MM.1S (cell line): ENCODE data around the gene DGKI.

ENCODE experiments used
- DNase-seq: peaks from one replicate; pipeline ENCODE4 v3.0.0-alpha.2; 2015
- H2AFZ ChIP-seq: fragments of 300-600 bp; sonication (generic); 2 replicates; pipeline ENCODE4 v1.6.0; 2016; ENCODE audit warnings: antibody characterized with exemption, low read length
- H3F3A ChIP-seq: fragments of 300-600 bp; sonication (generic); 2 replicates; pipeline ENCODE4 v1.6.1; 2016; ENCODE audit warnings: mild to moderate bottlenecking, antibody characterized with exemption, low read length, moderate library complexity, mixed read lengths; ENCODE audit not compliant: insufficient read depth
- H3K27ac ChIP-seq: fragments of 300-600 bp; sonication (generic); 2 replicates; pipeline ENCODE4 v1.5.1; 2016; ENCODE audit warnings: mild to moderate bottlenecking, low read length
- H3K27me3 ChIP-seq: fragments of 300-600 bp; sonication (generic); replicated peaks from 2 replicates; pipeline ENCODE4 v1.6.0; 2016; ENCODE audit warnings: low read length; ENCODE audit not compliant: insufficient read depth
- H3K36me3 ChIP-seq: fragments of 300-600 bp; sonication (generic); replicated peaks from 2 replicates; pipeline ENCODE4 v1.6.1; 2016; ENCODE audit warnings: mild to moderate bottlenecking, low read length, mixed read lengths; ENCODE audit not compliant: insufficient read depth
- H3K4me1 ChIP-seq: fragments of 300-600 bp; sonication (generic); 2 replicates; pipeline ENCODE4 v1.6.1; 2016; ENCODE audit warnings: low read length, mixed read lengths
- H3K4me2 ChIP-seq: fragments of 300-600 bp; sonication (generic); 2 replicates; pipeline ENCODE4 v1.6.0; 2016; ENCODE audit warnings: low read depth, low read length
- H3K4me3 ChIP-seq: fragments of 300-600 bp; sonication (generic); 2 replicates; pipeline ENCODE4 v1.5.1; 2016; ENCODE audit warnings: low read length, mixed read lengths
- H3K79me2 ChIP-seq: fragments of 300-600 bp; sonication (generic); 2 replicates; pipeline ENCODE4 v1.6.1; 2016; ENCODE audit warnings: mixed run types, low read length, mixed read lengths
- H3K9ac ChIP-seq: fragments of 300-600 bp; sonication (generic); 2 replicates; pipeline ENCODE4 v1.6.1; 2016; ENCODE audit warnings: low read length, mixed read lengths
- H3K9me2 ChIP-seq: fragments of 300-600 bp; sonication (generic); replicated peaks from 2 replicates; pipeline ENCODE4 v1.6.1; 2016; ENCODE audit warnings: mild to moderate bottlenecking, low read length, mixed read lengths; ENCODE audit not compliant: insufficient read depth
- H3K9me3 ChIP-seq: fragments of 300-600 bp; sonication (generic); replicated peaks from 2 replicates; pipeline ENCODE4 v1.6.1; 2016; ENCODE audit warnings: mild to moderate bottlenecking, low read length, mixed read lengths; ENCODE audit not compliant: insufficient read depth
- H4K20me1 ChIP-seq: fragments of 300-600 bp; sonication (generic); 2 replicates; pipeline ENCODE4 v1.6.1; 2016; ENCODE audit warnings: mild to moderate bottlenecking, low read length, moderate library complexity, mixed read lengths; ENCODE audit not compliant: insufficient read depth
- EZH2 ChIP-seq: fragments of 300-600 bp; sonication (generic); optimal IDR thresholded peaks from 2 replicates; pipeline ENCODE3; 2017; ENCODE audit warnings: low read depth, mild to moderate bottlenecking, antibody characterized with exemption, low read length, mixed read lengths
- EZH2phosphoT487 ChIP-seq: fragments of 300-600 bp; sonication (generic); IDR thresholded peaks from 2 replicates; pipeline ENCODE4 v1.6.1; 2018; ENCODE audit warnings: antibody characterized with exemption, low read length
- TF ChIP-seq, protein P1 (sequence below): fragments of 300-600 bp; sonication (generic); IDR thresholded peaks from 2 replicates; pipeline ENCODE4 v1.5.1; 2016; ENCODE audit warnings: antibody characterized with exemption, low read length, mixed read lengths

The DGKI gene

GRCh38 chr7:137869260-137869659 is 22.5 kb upstream of the DGKI start:
- H3K79me2 ChIP-seq: no peaks in the 10 kb centered on the region
- H2AFZ ChIP-seq: no peak overlapping the region
- H3K4me2 ChIP-seq: no peak overlapping the region
- no peaks in the 10 kb centered on the region for H4K20me1 ChIP-seq
- H3K27me3 ChIP-seq: no peaks in the 10 kb centered on the region
- no peak overlapping the region for H3K9ac ChIP-seq
- H3K4me1 ChIP-seq: no peaks in the 10 kb centered on the region
- no peaks in the 10 kb centered on the region for H3K9me3 ChIP-seq
- no peaks in the 10 kb centered on the region for H3K9me2 ChIP-seq
- no peaks in the 10 kb centered on the region for H3F3A ChIP-seq
- H3K4me3 ChIP-seq: no peak overlapping the region
- no peaks in the 10 kb centered on the region for H3K36me3 ChIP-seq
- DNase-seq: no peak
- TF ChIP-seq, protein P1, sequence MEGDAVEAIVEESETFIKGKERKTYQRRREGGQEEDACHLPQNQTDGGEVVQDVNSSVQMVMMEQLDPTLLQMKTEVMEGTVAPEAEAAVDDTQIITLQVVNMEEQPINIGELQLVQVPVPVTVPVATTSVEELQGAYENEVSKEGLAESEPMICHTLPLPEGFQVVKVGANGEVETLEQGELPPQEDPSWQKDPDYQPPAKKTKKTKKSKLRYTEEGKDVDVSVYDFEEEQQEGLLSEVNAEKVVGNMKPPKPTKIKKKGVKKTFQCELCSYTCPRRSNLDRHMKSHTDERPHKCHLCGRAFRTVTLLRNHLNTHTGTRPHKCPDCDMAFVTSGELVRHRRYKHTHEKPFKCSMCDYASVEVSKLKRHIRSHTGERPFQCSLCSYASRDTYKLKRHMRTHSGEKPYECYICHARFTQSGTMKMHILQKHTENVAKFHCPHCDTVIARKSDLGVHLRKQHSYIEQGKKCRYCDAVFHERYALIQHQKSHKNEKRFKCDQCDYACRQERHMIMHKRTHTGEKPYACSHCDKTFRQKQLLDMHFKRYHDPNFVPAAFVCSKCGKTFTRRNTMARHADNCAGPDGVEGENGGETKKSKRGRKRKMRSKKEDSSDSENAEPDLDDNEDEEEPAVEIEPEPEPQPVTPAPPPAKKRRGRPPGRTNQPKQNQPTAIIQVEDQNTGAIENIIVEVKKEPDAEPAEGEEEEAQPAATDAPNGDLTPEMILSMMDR: no peak
- no peak for TF ChIP-seq EZH2phosphoT487
- TF ChIP-seq EZH2: no peak
- H3K27ac ChIP-seq: no peak overlapping the region

DNA sequence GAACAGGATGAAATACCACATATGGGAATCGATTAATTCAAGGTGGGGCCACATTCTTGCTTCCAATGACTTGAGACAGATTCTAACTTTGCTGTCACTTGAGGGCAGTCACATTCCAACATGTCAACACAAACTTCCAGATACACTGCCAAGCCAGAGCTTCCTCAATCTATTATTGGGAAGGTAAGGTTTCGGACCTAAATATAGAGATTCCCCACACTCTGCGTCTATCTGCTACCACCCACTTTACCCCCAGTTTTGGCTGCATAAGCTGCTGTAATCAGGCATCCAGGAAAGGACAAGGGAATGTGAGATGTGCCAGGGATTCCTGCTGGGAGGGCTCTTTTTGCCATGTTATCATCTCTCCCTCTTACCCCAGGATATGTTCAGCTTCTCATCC is 20.5 kb upstream of the DGKI start:
- no peak overlapping the region for H3K27ac ChIP-seq
- no peaks in the 10 kb centered on the region for H3K9me2 ChIP-seq
- no peak for DNase-seq
- H3K9me3 ChIP-seq: no peaks in the 10 kb centered on the region
- no peaks in the 10 kb centered on the region for H4K20me1 ChIP-seq
- H3K4me2 ChIP-seq: no peak overlapping the region
- H2AFZ ChIP-seq: no peak overlapping the region
- no peak overlapping the region for H3K4me3 ChIP-seq
- no peak overlapping the region for H3K9ac ChIP-seq
- no peaks in the 10 kb centered on the region for H3K4me1 ChIP-seq
- TF ChIP-seq EZH2: no peak
- no peaks in the 10 kb centered on the region for H3K27me3 ChIP-seq
- H3K79me2 ChIP-seq: no peaks in the 10 kb centered on the region
- no peaks in the 10 kb centered on the region for H3K36me3 ChIP-seq
- H3F3A ChIP-seq: no peaks in the 10 kb centered on the region

- H3K27ac ChIP-seq: no peak overlapping the region
- no peak for DNase-seq
- H3K9ac ChIP-seq: no peak overlapping the region
- no peaks in the 10 kb centered on the region for H3K36me3 ChIP-seq
- H3K79me2 ChIP-seq: no peaks in the 10 kb centered on the region
- H3K4me1 ChIP-seq: no peaks in the 10 kb centered on the region
- no peaks in the 10 kb centered on the region for H4K20me1 ChIP-seq
- TF ChIP-seq EZH2 (no peak), EZH2phosphoT487 (no peak)
- TF ChIP-seq, protein P1: no peak
- H3K4me2 ChIP-seq: no peak overlapping the region
- H2AFZ ChIP-seq: no peak overlapping the region
- H3K4me3 ChIP-seq: no peak overlapping the region
- H3K9me3 ChIP-seq: no peaks in the 10 kb centered on the region
- no peaks in the 10 kb centered on the region for H3F3A ChIP-seq
- H3K27me3 ChIP-seq: no peaks in the 10 kb centered on the region
- no peaks in the 10 kb centered on the region for H3K9me2 ChIP-seq
These were observed 19.0 kb upstream of the DGKI start for GRCh38 chr7:137865764-137866163.

DNA sequence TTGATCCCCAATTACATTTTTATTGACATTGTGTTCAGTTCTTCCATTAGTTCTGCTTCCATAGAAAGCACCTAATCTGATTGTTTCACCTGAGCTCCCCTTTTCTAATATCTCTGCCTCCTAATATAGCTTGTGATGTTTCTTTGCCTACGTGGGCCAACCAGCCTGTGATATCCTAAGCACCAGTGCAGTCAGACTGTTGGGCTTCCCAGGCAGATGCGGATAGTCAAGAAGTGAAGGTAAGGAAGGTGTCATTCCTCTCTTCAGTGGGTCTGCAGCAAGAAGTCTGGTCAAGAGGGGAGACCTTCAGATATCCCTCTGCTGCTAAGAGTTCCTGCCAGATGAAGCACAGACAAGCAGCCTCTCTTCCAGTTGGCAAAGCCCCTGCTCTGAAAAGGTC is 16.2 kb upstream of the DGKI start:
- TF ChIP-seq, protein P1: no peak
- TF ChIP-seq EZH2phosphoT487: no peak
- TF ChIP-seq EZH2: no peak
- Histone ChIP-seq H3F3A (no peaks in the 10 kb centered on the region), H3K36me3 (no peaks in the 10 kb centered on the region), H3K27ac (no peak overlapping the region), H3K4me3 (no peak overlapping the region), H3K79me2 (no peaks in the 10 kb centered on the region), H2AFZ (no peak overlapping the region), H3K27me3 (no peaks in the 10 kb centered on the region), H4K20me1 (no peaks in the 10 kb centered on the region), H3K4me2 (no peak overlapping the region), H3K9ac (no peak overlapping the region), H3K9me3 (no peaks in the 10 kb centered on the region), H3K4me1 (no peaks in the 10 kb centered on the region), H3K9me2 (no peaks in the 10 kb centered on the region)
- no peak for DNase-seq
